ENCODE data around the gene FOS.
"Not testable (repeated sequence)": the region's sequence is repeated elsewhere in the genome, so short reads cannot be mapped to it uniquely, and the experiment has no call there.

FOS gene

GRCh38 chr14:75278422-75279152 is at the start of gene FOS:
Gene FOS (plus strand): TSS chr14:75278828. CDS start chr14:75278983, 155 bp downstream.
- H3K4me3 ChIP-seq (ENCODE audit: low read length): peak within 1 kb of the TSS; percentile 68
- no peak for TF ChIP-seq ZNF274 (IDR thresholded peaks at IDR 0.05; ENCODE audit: low read depth, low read length)

- TF ChIP-seq ZNF274 (IDR thresholded peaks at IDR 0.05; ENCODE audit: low read depth, low read length): no peak
- no peak overlapping the region for H3K4me3 ChIP-seq (ENCODE audit: low read length)
These were observed 48.9 kb upstream of the FOS start for GRCh38 chr14:75229661-75230139.

DNA sequence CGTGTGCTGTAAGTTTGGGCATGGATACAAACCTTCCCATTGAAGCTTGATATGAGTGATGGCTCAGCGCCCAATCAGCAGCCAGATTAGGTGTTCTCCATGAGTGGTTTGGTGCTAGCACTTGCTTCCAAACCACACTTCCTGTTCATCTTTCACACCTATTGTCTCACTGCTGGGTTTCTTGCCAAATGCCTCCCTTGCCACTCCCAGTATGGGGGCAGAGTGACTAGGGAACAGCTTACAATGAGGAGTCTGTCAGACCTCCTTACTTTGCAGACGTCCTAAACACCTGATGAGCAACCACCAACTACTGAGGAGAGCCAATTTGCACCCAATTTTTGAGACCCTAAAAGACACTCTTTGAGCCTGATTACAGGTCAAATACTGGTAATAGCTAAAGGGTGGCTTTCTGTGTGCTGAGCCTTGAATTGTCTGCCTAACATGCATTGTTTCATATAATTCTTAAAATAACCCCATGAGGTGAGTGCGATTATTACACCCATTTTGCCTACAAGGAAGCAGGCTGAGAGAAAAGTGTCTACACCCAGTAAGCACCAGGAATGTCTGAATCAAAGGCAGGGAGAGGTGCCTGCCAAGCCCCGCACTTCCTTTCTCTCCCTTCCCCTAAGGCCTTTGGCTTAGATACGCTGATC is 48.4 kb upstream of the FOS start:
- H3K4me3 ChIP-seq (ENCODE audit: low read length): no peak overlapping the region
- TF ChIP-seq ZNF274 (IDR thresholded peaks at IDR 0.05; ENCODE audit: low read depth, low read length): no peak

GRCh38 chr14:75231320-75231719 is 47.3 kb upstream of the FOS start:
- TF ChIP-seq ZNF274 (IDR thresholded peaks at IDR 0.05; ENCODE audit: low read depth, low read length): no peak
- no peak overlapping the region for H3K4me3 ChIP-seq (ENCODE audit: low read length)

DNA sequence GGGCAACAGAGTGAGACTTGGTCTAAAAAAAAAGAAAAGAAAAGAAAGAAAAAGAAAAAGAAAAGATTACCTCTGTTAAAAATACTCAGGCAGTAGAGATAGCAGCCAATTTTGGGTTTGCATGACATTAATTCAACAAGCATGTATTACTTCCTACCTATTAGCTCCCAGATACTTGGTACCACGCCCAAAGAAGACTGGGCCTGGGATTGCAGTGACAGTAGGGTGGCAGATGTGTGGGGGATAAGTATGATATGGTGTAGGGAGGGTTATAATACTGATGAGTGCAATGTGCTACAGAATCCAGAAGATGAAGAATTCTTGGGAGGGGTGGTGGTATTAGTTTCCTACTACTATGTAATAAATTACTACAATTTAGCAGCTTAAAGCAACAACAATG is 46.4 kb upstream of the FOS start:
- H3K4me3 ChIP-seq (ENCODE audit: low read length): no peak overlapping the region
- TF ChIP-seq ZNF274 (IDR thresholded peaks at IDR 0.05; ENCODE audit: low read depth, low read length): no peak

- TF ChIP-seq ZNF274 (IDR thresholded peaks at IDR 0.05; ENCODE audit: low read depth, low read length): no peak
- no peak overlapping the region for H3K4me3 ChIP-seq (ENCODE audit: low read length)
These were observed 46.0 kb upstream of the FOS start for GRCh38 chr14:75232597-75232996.

- no peak overlapping the region for H3K4me3 ChIP-seq (ENCODE audit: low read length)
- no peak for TF ChIP-seq ZNF274 (IDR thresholded peaks at IDR 0.05; ENCODE audit: low read depth, low read length)
These were observed 44.2 kb upstream of the FOS start for GRCh38 chr14:75234173-75235115.

DNA sequence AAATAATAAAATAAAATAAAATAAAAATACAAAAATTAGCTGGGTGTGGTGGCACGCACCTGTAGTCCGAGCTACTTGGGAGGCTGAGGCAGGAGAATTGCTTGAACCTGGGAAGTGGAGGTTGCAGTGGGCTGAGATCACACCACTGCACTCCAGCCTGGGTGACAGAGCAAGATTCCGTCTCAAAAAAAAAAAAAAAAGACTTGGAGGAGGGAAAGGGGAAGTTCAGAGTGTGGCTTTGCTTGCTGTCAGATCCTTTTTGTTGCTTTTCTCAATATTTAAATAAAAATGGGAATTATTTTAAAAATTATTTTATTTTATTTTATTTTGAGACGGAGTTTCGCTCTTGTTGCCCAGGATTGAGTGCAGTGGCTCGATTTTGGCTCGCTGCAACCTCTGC is 43.4 kb upstream of the FOS start:
- not testable (repeated sequence) for H3K4me3 ChIP-seq (ENCODE audit: low read length)

DNA sequence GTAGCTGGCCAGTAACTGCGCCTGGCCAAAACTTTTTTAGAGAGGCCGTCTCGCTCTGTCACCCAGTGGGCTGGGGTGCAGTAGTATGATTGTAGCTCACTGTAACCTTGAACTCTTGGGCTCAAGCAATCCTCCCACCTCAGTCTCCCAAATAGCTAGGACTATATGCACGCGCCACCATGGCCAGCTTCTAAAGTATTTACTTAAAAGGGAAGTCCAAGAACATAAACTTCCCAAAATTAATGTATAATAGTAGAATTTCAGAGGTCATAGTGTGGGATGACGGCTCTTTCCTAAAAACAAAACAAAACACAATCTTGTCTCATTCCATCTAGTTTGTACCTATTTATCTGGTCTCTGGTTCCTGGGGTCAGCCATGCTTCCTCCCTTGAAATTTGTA is 42.2 kb upstream of the FOS start:
- no peak overlapping the region for H3K4me3 ChIP-seq (ENCODE audit: low read length)
- TF ChIP-seq ZNF274 (IDR thresholded peaks at IDR 0.05; ENCODE audit: low read depth, low read length): no peak

DNA sequence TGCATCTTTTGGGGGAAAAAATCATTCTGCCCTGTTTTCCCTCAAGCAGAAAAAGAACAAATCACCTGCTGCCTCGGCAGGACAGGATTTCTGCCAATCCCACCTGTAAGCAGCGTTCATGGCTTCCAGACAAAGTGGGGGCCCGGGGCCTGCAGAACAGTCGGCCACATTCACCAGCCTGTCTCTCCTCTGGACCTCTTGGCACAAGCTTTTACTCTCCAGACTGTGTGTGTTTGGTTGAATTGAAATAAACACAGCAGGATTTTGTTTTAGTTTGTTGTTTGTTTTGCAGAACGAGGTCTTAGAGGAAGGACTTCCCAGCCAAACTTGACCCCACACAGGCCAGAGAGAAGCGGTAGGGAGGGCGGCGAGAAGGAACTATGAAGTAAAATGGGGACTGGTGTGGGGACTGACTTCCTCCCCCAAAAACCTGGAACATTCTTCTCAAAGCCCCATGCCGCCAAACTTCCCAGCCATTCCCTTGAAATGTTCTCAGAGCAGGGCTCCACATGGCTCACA is 41.7 kb upstream of the FOS start:
- no peak overlapping the region for H3K4me3 ChIP-seq (ENCODE audit: low read length)
- no peak for TF ChIP-seq ZNF274 (IDR thresholded peaks at IDR 0.05; ENCODE audit: low read depth, low read length)

GRCh38 chr14:75238756-75239455 is 39.7 kb upstream of the FOS start:
- no peak overlapping the region for H3K4me3 ChIP-seq (ENCODE audit: low read length)
- no peak for TF ChIP-seq ZNF274 (IDR thresholded peaks at IDR 0.05; ENCODE audit: low read depth, low read length)

DNA sequence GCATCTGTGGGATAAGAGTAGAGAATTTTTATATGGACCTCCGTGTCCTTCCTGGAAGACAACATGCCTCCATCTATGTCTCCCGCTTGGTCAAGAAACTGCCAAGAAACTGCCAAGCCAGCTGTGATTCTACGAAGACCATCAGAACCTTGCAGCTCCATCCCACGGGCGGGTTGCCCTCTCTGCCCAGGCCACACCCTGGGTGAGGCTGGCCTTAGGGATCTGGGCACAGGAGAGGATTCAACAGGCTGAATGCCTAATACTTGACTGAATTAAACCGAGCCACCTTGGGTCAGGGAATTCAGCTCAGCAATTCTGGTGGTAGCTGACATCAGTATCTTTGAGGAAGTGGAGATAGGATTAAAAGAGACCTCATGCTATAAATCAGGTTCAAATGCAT is 37.8 kb upstream of the FOS start:
- H3K4me3 ChIP-seq (ENCODE audit: low read length): no peak overlapping the region
- no peak for TF ChIP-seq ZNF274 (IDR thresholded peaks at IDR 0.05; ENCODE audit: low read depth, low read length)

GRCh38 chr14:75242546-75243273 is 35.9 kb upstream of the FOS start:
- TF ChIP-seq ZNF274 (IDR thresholded peaks at IDR 0.05; ENCODE audit: low read depth, low read length): no peak
- no peak overlapping the region for H3K4me3 ChIP-seq (ENCODE audit: low read length)

Measured in GM08714 (cell line).